OCI-LY7 (cell line): Measurements from ENCODE around the gene CTBP2.

ENCODE experiments used
- CTCF ChIP-seq: fragments of 200-600 bp; sonication (generic); conservative IDR thresholded peaks from 2 replicates; pipeline ENCODE4 v1.5.1; 2014; ENCODE audit warnings: mild to moderate bottlenecking, antibody characterized with exemption, low read length, moderate library complexity, mixed read lengths
- EZH2phosphoT487 ChIP-seq: fragments of 200-600 bp; sonication (generic); IDR thresholded peaks from 2 replicates; pipeline ENCODE4 v1.6.1; 2018; ENCODE audit warnings: low read depth, borderline replicate concordance, mild to moderate bottlenecking, mixed run types, antibody characterized with exemption, low read length, moderate library complexity, mixed read lengths

- TF ChIP-seq CTCF (no peak), EZH2phosphoT487 (no peak)
Observed at GRCh38 chr10:124952123-124952522, 208.2 kb downstream of the CTBP2 start.
